ENCODE measurements around the gene RBMX.

- no peak for TF ChIP-seq POLR2A (IDR thresholded peaks at IDR 0.05)
- TF ChIP-seq CTCF (IDR thresholded peaks at IDR 0.05), result no peak
- no peak for TF ChIP-seq EP300 (IDR thresholded peaks at IDR 0.05)
- no peak for TF ChIP-seq POLR2AphosphoS5 (IDR thresholded peaks at IDR 0.05)
Observed at GRCh38 chrX:136866337-136867095, 14.0 kb downstream of the RBMX start.
